GM12891 (cell line): Measurements from ENCODE around the gene ATP23.

Experiments used
- POLR2A ChIP-seq: IDR thresholded peaks from 2 replicates; pipeline ENCODE4 v1.6.1; 2011; ENCODE audit warnings: low read depth, low read length, control low read depth
- POLR2AphosphoS5 ChIP-seq: IDR thresholded peaks from 2 replicates; pipeline ENCODE4 v1.6.1; 2011; ENCODE audit warnings: low read depth, low read length, control low read depth
- SPI1 ChIP-seq: IDR thresholded peaks from 2 replicates; pipeline ENCODE4 v1.6.1; 2011; ENCODE audit warnings: low read depth, low read length, control low read depth
- TAF1 ChIP-seq: IDR thresholded peaks from 2 replicates; pipeline ENCODE4 v1.6.1; 2011; ENCODE audit warnings: low read depth, low read length, control low read depth

GRCh38 chr12:57897286-57897974, 43.9 kb upstream of the ATP23 start:
- no peak for TF ChIP-seq TAF1
- TF ChIP-seq POLR2AphosphoS5 = no peak
- no peak for TF ChIP-seq POLR2A
- TF ChIP-seq SPI1 = no peak
